Activated naive CD4-positive, alpha-beta T cell treated with Interleukin-2 at 50 U/mL for 16 hours (primary cell): Measurements from ENCODE around the gene PIK3R5.
"Not testable (repeated sequence)": the region's sequence is repeated elsewhere in the genome, so short reads cannot be mapped to it uniquely, and the experiment has no call there.

Source experiments
- DNase-seq: peaks from one replicate; pipeline ENCODE4 v3.0.0-alpha.2; 2020

The PIK3R5 gene

GRCh38 chr17:8872705-8873435, 92.6 kb downstream of the PIK3R5 start:
- no peak for DNase-seq

- DNase-seq: no peak
Measured at GRCh38 chr17:8872036-8872704, 93.3 kb downstream of the PIK3R5 start.

GRCh38 chr17:8871081-8871581, 94.4 kb downstream of the PIK3R5 start:
- DNase-seq: no peak

GRCh38 chr17:8870406-8871040, 95.0 kb downstream of the PIK3R5 start:
- DNase-seq: no peak

- DNase-seq: no peak
Measured at GRCh38 chr17:8869114-8869815, 96.2 kb downstream of the PIK3R5 start.

DNA sequence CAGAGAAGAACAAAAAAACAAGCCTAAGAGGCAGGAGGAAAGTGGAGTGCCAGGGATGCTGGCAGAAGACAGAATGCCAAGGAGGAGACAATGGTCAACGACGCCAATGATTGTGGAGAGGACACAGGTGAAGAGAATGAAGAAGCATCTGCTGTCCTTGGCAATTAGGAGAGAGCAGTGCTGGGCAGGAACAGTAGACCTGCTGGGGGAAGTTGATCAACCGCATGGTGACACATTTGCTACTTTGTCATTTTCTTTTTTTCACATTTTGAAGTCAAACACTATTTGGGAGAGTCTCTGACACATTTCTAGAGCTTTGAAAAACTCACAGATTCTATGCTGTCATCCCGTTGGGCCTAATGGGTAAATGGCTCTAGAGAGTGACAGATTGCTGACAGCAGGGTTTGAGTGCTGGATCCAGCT, 97.0 kb downstream of the PIK3R5 start:
- DNase-seq: no peak

DNA sequence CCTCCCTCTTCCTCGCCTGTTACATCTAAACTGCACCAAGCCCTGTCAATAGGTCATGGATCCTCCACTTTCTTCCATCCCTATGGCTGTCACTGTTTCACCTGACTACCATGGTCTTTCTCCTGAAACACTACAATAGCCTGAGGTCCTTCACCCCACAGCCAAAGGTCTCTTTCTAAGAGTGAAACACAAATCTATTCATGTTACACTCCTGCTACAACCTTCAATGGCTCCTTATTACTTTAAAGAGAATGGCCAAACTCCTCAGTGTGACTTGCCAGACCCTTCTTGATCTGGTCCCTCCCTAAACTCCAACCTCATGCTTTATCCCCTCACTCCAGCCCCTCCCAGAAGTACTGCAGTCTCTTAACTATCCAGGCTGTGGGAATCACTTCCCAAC, 97.4 kb downstream of the PIK3R5 start:
- no peak for DNase-seq

DNA sequence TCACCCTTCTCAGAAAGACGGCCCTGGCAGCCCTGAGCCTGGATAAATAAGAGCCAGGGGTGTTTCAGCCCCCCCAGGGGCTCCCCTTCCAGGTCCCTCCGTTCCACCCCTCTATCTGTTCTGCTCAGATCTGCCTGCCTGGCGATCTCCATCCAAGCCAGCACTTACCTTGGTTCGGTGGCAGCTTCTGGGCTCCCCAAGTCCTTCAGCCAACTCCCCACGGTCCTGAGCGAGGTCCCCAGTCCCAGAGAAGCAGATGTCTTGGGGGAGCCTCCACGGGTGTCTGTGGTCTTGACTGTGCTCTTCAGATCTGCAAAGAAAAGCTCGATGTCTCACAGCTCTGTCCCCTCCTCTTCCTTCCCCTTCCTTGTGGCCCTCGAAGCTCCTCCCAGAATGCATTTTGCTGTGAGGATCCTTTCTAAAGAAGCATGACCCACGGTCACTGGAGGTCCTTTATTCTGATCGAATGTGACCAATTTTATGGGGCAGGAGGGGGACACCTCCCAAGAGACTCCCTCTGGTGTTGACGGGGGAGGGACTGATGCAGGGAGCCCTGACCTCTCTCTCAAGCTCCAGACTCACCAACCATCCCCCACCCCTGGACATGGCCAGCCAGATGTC, 98.0 kb downstream of the PIK3R5 start, which contains the start of gene PIK3R6:
Gene PIK3R6, minus strand, starts transcription at position 314 of the 621 bp plus-strand sequence. CDS start 17,880 bp downstream, outside the sequence.
- DNase-seq: no peak

DNA sequence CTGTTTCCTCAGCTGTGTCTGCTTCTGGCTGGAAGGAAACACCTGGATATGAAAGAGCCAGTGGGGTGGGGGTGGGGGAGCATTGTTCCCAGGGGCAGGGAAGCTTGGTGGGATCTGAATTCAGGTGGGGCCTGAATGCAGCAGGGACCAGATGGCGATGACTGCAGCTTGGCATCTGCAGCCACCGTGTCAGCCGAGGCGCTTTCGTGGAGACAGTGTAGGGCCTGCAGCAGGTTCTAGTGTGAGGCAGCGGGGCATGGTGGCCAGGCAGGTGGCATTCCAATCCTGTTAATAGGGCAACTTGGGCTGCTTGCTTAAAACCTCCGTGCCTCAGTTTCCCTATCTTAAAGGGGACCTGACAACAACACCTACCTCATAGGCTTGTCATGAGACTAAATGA, 99.7 kb downstream of the PIK3R5 start:
- no peak for DNase-seq

DNA sequence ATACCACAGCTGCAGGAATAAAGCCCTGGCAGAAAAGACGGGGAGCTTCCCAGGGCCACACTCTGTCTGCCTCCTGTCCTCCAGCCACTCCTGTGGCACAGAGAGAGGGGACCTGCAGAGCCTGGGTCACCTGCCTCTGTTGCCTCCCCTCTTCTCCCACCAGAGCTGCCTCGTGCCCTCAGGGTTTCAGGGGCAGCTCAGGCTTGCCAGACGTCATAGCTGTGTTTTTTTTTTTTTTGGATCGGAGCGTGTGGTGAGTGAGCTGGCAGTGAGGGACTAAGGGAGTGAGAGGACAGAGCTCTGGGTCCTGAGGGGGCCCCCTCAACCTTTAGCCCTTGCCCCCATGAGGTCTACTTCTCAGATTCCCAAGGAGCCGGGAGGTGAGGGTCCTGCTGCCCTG, 100.1 kb downstream of the PIK3R5 start:
- no peak for DNase-seq

DNA sequence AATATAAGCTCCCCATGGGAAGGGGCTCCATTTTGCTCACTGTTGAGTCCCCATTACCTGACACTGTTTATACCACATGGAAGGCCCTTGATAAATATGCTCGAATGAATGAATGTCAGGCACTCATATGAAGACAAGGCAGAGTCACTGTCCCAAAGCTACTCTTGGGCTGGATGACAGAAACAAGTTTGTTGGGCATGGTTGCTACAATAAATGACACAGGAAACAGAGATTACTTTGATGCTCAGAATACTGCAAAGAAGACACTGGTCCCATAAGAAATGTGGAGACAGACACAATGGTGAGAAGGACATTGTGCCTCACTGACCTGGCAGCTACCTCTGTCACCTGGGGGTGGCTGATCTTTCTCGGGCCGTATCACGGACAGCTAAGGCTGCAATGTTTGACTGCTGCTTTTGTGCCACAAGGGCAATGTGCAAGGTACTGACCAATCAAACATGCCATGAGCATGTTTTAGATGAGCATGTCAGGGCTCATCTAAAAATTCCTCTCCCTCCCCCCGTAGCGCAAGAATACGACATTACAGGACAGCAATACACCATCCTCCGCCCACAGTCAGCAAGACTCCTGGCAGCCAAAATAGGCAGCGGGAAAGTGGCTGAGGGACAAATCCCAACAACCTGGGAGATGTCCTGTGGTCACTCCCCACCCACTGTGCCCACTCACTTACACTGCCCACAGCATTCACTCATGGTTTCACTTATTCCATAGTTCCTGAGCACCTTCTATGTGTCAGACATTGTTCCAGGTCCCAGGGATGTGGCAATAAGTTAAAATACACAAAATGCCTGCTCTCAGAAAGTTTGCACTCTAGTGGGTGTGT, 103.1 kb downstream of the PIK3R5 start:
- no peak for DNase-seq

GRCh38 chr17:8861495-8862181, 103.9 kb downstream of the PIK3R5 start:
- DNase-seq: no peak

DNA sequence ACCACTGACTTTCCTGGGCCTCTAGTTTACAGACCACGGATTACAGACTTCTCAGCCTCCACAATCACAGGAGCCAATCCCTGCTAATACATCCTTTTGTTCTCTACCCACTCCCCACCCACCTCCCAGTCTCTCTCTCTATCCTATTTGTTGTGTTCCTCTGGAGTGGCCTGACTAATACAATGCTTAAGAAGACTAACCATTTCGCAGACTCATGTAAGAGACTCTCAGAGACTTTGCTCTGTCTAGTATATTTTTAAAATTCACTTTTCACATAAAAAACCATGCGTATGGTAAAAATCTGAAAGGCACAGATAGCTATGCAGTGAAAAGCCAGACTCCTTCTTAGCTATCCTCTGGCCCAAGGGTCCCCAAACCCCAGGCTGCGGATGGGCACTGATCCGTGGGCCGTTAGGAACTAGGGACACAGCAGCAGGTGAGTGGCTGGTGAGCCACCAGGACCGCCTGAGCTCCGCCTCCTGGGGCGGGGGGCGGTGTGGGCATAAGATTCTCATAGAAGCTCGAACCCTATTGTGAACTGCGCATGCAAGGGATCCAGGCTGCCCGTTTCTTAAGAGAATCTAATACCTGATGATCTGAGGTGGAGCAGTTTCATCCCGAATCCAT, 105.6 kb downstream of the PIK3R5 start:
- DNase-seq: no peak

- no peak for DNase-seq
Measured at GRCh38 chr17:8859027-8859803, 106.3 kb downstream of the PIK3R5 start.

DNA sequence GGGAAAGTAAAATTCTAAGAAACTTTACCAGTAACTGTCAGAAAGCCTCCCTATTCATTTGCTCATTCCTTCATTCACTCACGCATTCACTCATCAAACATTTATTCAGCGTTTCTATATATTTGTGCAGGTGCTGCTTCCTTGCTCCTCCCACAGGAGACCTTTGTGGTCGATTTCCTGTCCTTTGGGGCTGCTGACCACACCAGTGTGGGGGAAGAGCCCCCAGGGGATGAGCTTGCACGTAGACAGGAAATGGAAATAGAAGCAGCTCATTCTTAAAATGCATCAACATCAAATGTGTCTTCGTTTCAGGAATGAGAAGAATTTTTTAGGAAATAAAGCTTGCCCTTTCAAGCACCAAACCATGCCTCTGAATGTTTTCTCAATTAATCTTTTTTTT, 107.6 kb downstream of the PIK3R5 start:
- DNase-seq: no peak

- no peak for DNase-seq
Measured at GRCh38 chr17:8856869-8857575, 108.5 kb downstream of the PIK3R5 start.

GRCh38 chr17:8856205-8856603, 109.3 kb downstream of the PIK3R5 start:
- not testable (repeated sequence) for DNase-seq

DNA sequence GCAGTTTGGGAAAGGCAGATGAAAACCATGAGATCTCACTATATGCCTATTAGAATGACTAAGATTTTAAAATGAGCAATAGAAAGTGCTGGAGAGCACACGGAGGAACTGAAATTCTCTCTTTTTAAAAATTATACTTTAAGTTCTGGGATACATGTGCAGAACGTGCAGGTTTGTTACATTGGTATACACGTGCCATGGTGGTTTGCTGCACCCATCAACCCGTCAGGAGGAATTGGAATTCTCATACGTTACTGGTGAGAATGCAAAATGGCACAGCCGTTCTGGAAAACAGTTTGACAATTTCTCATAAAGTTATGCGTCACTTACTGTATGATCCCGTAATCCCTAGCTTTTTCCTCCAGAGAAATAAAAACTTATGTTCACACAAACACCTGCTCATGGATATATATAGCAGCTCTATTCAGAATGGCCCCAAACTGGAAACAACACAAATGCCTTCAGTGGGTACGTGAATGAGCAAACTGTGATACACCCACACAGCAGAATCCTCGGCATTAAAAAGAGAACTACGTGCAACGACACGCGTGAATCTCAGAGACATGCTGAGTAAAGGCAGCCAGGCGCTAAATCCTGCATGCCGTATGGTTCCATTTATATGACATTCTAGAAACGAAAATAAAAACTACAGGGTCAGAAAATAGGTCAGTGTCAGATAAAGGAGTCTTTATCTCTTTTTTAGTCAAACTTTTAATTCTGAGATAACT, 109.9 kb downstream of the PIK3R5 start:
- no peak for DNase-seq
